Smooth muscle cell (in vitro differentiated cells): ENCODE measurements around the gene ARRDC5. TPM values are rescaled to one million over a fixed set of nuclear protein-coding genes. Genes with fewer than 3 reads are reported as not detected.
"Not testable (repeated sequence)": the region's sequence is repeated elsewhere in the genome, so short reads cannot be mapped to it uniquely, and the experiment has no call there.

Source experiments
- DNase-seq: peaks from one replicate; lab custom pipeline; 2025; ENCODE audit not compliant: unreplicated experiment; lab: John Stamatoyannopoulos, UW
- H2AFZ ChIP-seq: fragments of 200-600 bp; sonication (generic); 2 replicates; pipeline ENCODE4 v1.6.0; 2016; ENCODE audit warnings: antibody characterized with exemption, low read depth, mild to moderate bottlenecking
- H3F3A ChIP-seq: fragments of 200-600 bp; sonication (generic); 2 replicates; pipeline ENCODE4 v1.6.0; 2017; ENCODE audit warnings: antibody characterized with exemption, low read depth
- H3K27ac ChIP-seq: fragments of 200-600 bp; sonication (generic); 2 replicates; pipeline ENCODE4 v1.5.1; 2016; ENCODE audit warnings: low read depth, mild to moderate bottlenecking
- H3K27me3 ChIP-seq: fragments of 200-600 bp; sonication (generic); 2 replicates; pipeline ENCODE4 v1.6.1; 2016; ENCODE audit warnings: low read depth, mild to moderate bottlenecking
- H3K36me3 ChIP-seq: fragments of 200-600 bp; sonication (generic); 2 replicates; pipeline ENCODE4 v1.5.1; 2016; ENCODE audit warnings: low read depth
- H3K4me1 ChIP-seq: fragments of 200-600 bp; sonication (generic); 2 replicates; pipeline ENCODE4 v1.5.1; 2016; ENCODE audit warnings: low read depth
- H3K4me2 ChIP-seq: fragments of 200-600 bp; sonication (generic); 2 replicates; pipeline ENCODE4 v1.6.0; 2016; ENCODE audit warnings: mild to moderate bottlenecking
- H3K4me3 ChIP-seq: fragments of 200-600 bp; sonication (generic); 2 replicates; pipeline ENCODE4 v1.5.1; 2016; ENCODE audit warnings: mild to moderate bottlenecking
- H3K79me2 ChIP-seq: fragments of 200-600 bp; sonication (generic); 2 replicates; pipeline ENCODE4 v1.6.0; 2016; ENCODE audit warnings: low read depth, mild to moderate bottlenecking
- H3K9ac ChIP-seq: fragments of 200-600 bp; sonication (generic); 2 replicates; pipeline ENCODE4 v1.6.0; 2016; ENCODE audit warnings: low read depth
- H3K9me3 ChIP-seq: fragments of 200-600 bp; sonication (generic); replicated peaks from 2 replicates; pipeline ENCODE4 v1.5.1; 2016; ENCODE audit warnings: low read depth
- H4K20me1 ChIP-seq: fragments of 200-600 bp; sonication (generic); 2 replicates; pipeline ENCODE4 v1.6.0; 2016; ENCODE audit warnings: low read depth
- CTCF ChIP-seq: fragments of 200-600 bp; sonication (generic); IDR thresholded peaks from 2 replicates; pipeline ENCODE4 v1.5.1; 2017; ENCODE audit warnings: borderline replicate concordance, mild to moderate bottlenecking, antibody characterized with exemption; ENCODE audit not compliant: insufficient read depth, poor library complexity, severe bottlenecking
- WGBS: methylation state at CpG from one replicate; pipeline ENCODE4 v1.1.7; 2016; ENCODE audit warnings: low lambda C conversion rate; 5-methylcytosine and 5-hydroxymethylcytosine counted together
- polyA plus RNA-seq: library from polyadenylated mRNA; unstranded; fragments of >200 nt; fragmentation: Nextera tagmentation; extraction: Ambion mirVana; gene quantifications from 2 replicates; pipeline ENCODE4 v1.2.1, GENCODE V29; 2016
- total RNA-seq: library from RNA; depleted of rRNA; stranded (reverse); fragments of >200 nt; gene quantifications from 2 replicates; pipeline ENCODE4 v1.2.3, GENCODE V29; 2014

ARRDC5 gene
- total RNA-seq = not detected in 2 replicates
- not detected in 2 replicates for polyA plus RNA-seq

- no peaks in the 10 kb centered on the region for H3K9me3 ChIP-seq
- no peak within 1 kb of the TSS for H3K9ac ChIP-seq
- no peaks in the 10 kb centered on the region for H3K4me1 ChIP-seq
- no peak within 1 kb of the TSS for H2AFZ ChIP-seq
- TF ChIP-seq CTCF = no peak
- 90% methylated on average over 7 of the region's 7 CpGs for WGBS
- H3K27me3 ChIP-seq = no peaks in the 10 kb centered on the region
- H3K27ac ChIP-seq = no peak within 1 kb of the TSS
- H3F3A ChIP-seq = no peaks in the 10 kb centered on the region
- H4K20me1 ChIP-seq = no peaks in the 10 kb centered on the region
- H3K79me2 ChIP-seq = no peaks in the 10 kb centered on the region
- H3K4me3 ChIP-seq = no peak within 1 kb of the TSS
- no peak within 1 kb of the TSS for H3K4me2 ChIP-seq
- no peak for DNase-seq
- H3K36me3 ChIP-seq = no peaks in the 10 kb centered on the region
These were observed at the start of gene ARRDC5 for GRCh38 chr19:4902796-4903195. Gene ARRDC5, minus strand, starts transcription at chr19:4902896. Its CDS starts 71 bp downstream, at chr19:4902825.

- H3K9me3 ChIP-seq = no peaks in the 10 kb centered on the region
- TF ChIP-seq CTCF = no peak
- H3K36me3 ChIP-seq = no peaks in the 10 kb centered on the region
- H3K79me2 ChIP-seq = no peaks in the 10 kb centered on the region
- no peak overlapping the region for H3K4me2 ChIP-seq
- H3K4me1 ChIP-seq = no peaks in the 10 kb centered on the region
- H4K20me1 ChIP-seq = no peaks in the 10 kb centered on the region
- DNase-seq = no peak
- H2AFZ ChIP-seq = no peak overlapping the region
- WGBS = 73% methylated on average over 11 of the region's 11 CpGs
- H3K27me3 ChIP-seq = no peaks in the 10 kb centered on the region
- no peak overlapping the region for H3K27ac ChIP-seq
- H3K4me3 ChIP-seq = no peak overlapping the region
- H3K9ac ChIP-seq = no peak overlapping the region
- H3F3A ChIP-seq = no peaks in the 10 kb centered on the region
These were observed 49.0 kb upstream of the ARRDC5 start for GRCh38 chr19:4951656-4952055.

GRCh38 chr19:4950650-4951049, 48.0 kb upstream of the ARRDC5 start:
- 96% methylated on average over 23 of the region's 23 CpGs for WGBS
- H3K9ac ChIP-seq, H3K36me3 ChIP-seq, H3F3A ChIP-seq, H3K4me1 ChIP-seq, H4K20me1 ChIP-seq, H2AFZ ChIP-seq, H3K9me3 ChIP-seq, DNase-seq, H3K4me2 ChIP-seq, H3K27ac ChIP-seq, H3K27me3 ChIP-seq, H3K4me3 ChIP-seq, H3K79me2 ChIP-seq: not testable (repeated sequence)

GRCh38 chr19:4941638-4942169, 39.0 kb upstream of the ARRDC5 start:
- not testable (repeated sequence) for H3K27ac ChIP-seq, H3K9me3 ChIP-seq, DNase-seq, H3K27me3 ChIP-seq, H3K4me1 ChIP-seq, H3K36me3 ChIP-seq, H3K9ac ChIP-seq, H3K79me2 ChIP-seq, H3K4me2 ChIP-seq, H2AFZ ChIP-seq, H3F3A ChIP-seq, H3K4me3 ChIP-seq
- H4K20me1 ChIP-seq = peaks cover 12% of the 10 kb centered on the region
- 98% methylated on average over 35 of the region's 35 CpGs for WGBS

GRCh38 chr19:4939466-4939865, 36.8 kb upstream of the ARRDC5 start:
- Histone ChIP-seq H3K9me3 (no peaks in the 10 kb centered on the region), H3K27me3 (no peaks in the 10 kb centered on the region), H3K36me3 (no peaks in the 10 kb centered on the region), H3K79me2 (no peaks in the 10 kb centered on the region), H3K27ac (no peak overlapping the region), H2AFZ (no peak overlapping the region), H3F3A (no peaks in the 10 kb centered on the region), H3K4me2 (no peak overlapping the region), H3K9ac (no peak overlapping the region), H3K4me3 (no peak overlapping the region), H3K4me1 (no peaks in the 10 kb centered on the region), H4K20me1 (peaks cover 12% of the 10 kb centered on the region)
- no peak for TF ChIP-seq CTCF
- 99% methylated on average over 7 of the region's 7 CpGs for WGBS
- DNase-seq = no peak

GRCh38 chr19:4938461-4938860, 35.8 kb upstream of the ARRDC5 start:
- not testable (repeated sequence) for H3K4me3 ChIP-seq, H3K27me3 ChIP-seq, H3K27ac ChIP-seq, H3K36me3 ChIP-seq, H3K9me3 ChIP-seq, H3K4me1 ChIP-seq, H3F3A ChIP-seq, H3K79me2 ChIP-seq, H2AFZ ChIP-seq, H3K9ac ChIP-seq, DNase-seq, H3K4me2 ChIP-seq
- peaks cover 12% of the 10 kb centered on the region for H4K20me1 ChIP-seq
- 95% methylated on average over 4 of the region's 4 CpGs for WGBS
